ENCODE measurements around the gene SLC25A2.
"Not testable (repeated sequence)": the region's sequence is repeated elsewhere in the genome, so short reads cannot be mapped to it uniquely, and the experiment has no call there.

SLC25A2 gene

DNA sequence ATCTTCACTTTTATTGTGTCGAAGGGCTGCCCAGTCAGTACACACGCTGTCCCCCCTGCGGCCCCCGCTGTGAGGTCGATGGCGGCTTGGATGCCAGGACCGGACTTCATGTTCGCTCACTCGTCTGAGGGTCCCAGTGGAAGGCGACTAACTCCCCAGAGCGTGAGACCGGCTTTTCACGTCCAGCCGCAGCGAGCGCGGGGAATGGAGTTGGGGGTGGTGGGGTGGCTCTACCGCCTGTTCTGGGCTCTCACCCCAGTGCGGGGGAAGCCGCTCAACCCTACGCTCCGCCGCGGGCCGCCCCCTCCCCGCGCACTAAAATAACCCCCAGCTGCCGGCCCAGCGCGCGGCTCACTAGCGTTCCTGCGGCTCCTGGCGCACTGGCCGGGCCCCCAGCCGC lies at the start of gene SLC25A2:
TSS of gene SLC25A2 (minus strand) at position 294 of the 400 bp plus-strand sequence. CDS start at position 110, 184 bp downstream.
- DNase-seq (ENCODE audit: low spot score): no peak

DNA sequence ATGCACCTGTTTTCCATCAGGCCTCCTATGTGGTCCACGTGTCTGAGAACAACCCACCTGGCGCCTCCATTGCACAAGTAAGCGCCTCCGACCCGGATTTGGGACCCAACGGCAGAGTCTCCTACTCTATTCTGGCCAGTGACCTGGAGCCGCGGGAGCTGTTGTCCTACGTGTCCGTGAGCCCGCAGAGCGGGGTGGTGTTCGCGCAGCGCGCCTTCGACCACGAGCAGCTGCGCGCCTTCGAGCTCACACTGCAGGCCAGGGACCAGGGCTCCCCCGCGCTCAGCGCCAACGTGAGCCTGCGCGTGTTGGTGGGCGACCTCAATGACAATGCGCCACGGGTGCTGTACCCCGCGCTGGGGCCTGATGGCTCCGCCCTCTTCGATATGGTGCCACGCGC lies 47.7 kb upstream of the SLC25A2 start:
- DNase-seq (ENCODE audit: low spot score): no peak

DNA sequence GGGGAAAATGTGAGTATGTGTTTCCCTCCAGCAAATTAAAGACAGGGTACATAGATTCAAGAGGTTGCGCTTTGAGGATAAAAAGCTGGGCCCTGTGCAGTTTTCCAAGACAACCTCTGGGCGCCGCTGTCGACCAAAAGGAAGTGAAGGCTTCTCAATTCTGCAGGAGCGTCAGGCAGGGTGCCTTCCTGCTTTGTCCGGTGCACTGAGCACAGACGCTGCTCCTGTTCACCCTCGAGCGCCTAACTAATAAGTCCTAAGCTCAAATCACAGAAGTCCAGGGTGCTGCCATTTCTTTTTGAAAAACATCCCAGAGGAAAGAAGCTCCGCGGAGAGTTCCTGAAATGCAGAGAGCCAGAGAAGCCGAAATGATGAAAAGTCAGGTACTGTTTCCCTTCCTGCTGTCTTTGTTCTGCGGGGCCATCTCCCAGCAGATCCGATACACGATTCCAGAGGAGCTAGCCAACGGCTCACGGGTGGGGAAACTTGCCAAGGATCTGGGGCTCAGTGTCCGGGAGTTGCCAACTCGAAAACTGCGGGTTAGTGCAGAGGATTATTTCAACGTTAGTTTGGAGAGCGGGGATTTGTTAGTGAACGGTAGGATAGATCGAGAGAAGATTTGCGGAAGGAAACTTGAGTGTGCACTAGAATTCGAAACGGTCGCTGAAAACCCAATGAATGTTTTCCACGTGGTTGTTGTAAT lies 46.2 kb upstream of the SLC25A2 start, which contains the start of gene PCDHGB1:
TSS of gene PCDHGB1 (plus strand) at position 183 of the 703 bp plus-strand sequence. CDS start at position 345, 162 bp downstream.
- DNase-seq (ENCODE audit: low spot score): peak; percentile 87

DNA sequence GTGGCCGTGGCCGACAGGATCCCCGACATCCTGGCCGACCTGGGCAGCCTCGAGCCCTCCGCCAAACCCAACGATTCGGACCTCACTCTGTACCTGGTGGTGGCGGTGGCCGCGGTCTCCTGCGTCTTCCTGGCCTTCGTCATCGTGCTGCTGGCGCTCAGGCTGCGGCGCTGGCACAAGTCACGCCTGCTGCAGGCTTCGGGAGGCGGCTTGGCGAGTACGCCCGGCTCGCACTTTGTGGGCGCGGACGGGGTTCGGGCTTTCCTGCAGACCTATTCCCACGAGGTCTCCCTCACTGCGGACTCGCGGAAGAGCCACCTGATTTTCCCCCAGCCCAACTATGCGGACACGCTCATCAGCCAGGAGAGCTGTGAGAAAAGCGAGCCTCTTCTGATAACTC lies 42.2 kb upstream of the SLC25A2 start:
- not testable (repeated sequence) for DNase-seq (ENCODE audit: low spot score)

DNA sequence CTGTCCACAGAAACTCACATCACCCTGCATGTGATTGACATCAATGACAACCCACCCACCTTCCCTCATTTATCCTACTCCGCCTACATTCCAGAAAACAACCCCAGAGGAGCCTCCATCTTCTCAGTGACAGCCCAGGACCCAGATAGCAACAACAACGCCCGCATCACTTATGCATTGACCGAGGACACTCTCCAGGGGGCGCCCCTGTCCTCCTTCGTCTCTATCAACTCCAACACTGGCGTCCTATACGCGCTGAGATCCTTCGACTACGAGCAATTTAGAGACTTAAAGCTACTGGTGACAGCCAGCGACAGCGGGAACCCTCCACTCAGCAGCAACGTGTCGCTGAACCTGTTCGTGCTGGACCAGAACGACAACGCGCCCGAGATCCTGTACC lies 41.5 kb upstream of the SLC25A2 start:
- no peak for DNase-seq (ENCODE audit: low spot score)

DNA sequence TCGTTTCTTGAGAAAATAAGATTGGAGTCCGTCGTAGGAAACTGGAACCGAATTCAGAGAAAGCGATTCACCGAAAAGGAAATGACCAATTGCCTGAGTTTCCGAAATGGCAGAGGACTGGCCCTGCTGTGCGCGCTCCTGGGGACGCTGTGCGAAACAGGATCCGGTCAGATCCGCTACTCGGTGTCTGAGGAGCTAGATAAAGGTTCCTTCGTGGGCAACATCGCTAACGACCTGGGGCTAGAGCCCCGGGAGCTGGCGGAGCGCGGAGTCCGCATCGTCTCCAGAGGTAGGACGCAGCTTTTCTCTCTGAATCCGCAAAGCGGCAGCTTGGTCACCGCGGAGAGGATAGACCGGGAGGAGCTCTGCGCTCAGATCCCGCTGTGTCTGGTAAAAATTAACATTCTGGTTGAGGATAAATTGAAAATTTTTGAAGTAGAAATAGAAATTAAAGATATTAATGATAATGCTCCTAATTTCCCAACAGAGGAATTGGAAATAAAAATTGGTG lies 40.2 kb upstream of the SLC25A2 start:
- DNase-seq (ENCODE audit: low spot score): no peak

DNA sequence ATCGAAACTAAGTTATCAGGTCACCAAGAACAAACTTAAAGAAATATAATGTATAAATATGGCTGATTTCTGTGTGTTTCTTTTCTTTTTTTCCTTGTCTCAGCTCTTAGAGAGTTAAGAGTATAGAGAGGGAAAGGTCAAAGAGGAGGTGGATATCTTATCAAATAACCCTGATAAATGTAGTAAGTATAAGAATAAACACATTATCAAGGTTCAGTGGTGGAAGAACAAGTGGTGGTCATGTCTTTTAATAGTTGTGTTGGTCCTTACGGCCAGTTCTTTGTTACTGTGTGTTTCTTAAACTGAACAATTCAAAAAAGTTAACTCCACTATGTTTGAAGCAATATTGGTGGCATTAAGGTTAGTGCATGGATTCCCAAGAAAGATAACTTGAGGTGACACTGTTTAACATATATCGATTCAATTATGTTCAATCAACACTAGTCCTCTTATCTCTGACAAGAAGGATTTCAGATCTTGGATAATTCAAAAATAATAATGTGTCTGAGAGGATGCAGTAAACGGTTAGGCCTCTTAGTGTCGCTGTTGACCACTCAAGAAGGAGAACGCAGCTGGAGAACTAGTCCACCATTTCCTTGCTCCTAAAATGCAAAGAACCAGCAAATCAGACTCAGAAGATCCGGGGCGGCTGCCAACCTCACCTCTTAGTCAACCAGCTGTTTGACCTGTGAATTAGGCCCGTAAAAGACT lies 39.5 kb upstream of the SLC25A2 start, which contains the start of gene PCDHGA3:
TSS of gene PCDHGA3 (plus strand) at position 588 of the 711 bp plus-strand sequence. CDS start 205 bp downstream, outside the sequence.
- no peak for DNase-seq (ENCODE audit: low spot score)

DNA sequence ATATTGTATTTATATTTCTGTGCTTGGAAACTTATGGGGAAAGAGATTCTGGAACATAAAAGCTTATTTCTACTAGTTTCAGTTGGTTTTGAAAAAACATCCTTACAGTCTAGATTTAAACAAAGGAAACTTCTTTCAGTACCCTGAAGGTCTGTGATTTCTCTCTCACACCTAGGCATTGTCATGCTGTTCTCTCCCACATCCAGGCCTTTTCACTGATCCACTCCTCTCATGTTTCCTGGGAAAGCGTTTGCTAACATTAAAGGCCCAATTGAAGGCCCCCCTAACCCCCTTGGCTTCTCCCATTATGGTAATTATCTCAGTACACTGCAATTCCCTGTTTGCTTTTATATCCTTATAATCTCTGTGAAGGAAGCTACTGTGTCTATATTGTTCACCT lies 38.9 kb upstream of the SLC25A2 start:
- DNase-seq (ENCODE audit: low spot score): no peak

DNA sequence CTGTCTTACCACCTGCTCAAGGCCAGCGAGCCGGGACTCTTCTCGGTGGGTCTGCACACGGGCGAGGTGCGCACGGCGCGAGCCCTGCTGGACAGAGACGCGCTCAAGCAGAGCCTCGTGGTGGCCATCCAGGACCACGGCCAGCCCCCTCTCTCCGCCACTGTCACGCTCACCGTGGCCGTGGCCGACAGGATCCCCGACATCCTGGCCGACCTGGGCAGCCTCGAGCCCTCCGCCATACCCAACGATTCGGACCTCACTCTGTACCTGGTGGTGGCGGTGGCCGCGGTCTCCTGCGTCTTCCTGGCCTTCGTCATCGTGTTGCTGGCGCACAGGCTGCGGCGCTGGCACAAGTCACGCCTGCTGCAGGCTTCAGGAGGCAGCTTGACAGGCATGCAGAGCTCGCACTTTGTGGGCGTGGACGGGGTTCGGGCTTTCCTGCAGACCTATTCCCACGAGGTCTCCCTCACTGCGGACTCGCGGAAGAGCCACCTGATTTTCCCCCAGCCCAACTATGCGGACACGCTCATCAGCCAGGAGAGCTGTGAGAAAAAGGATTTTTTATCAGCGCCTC lies 37.0 kb upstream of the SLC25A2 start:
- DNase-seq (ENCODE audit: low spot score): not testable (repeated sequence)

DNA sequence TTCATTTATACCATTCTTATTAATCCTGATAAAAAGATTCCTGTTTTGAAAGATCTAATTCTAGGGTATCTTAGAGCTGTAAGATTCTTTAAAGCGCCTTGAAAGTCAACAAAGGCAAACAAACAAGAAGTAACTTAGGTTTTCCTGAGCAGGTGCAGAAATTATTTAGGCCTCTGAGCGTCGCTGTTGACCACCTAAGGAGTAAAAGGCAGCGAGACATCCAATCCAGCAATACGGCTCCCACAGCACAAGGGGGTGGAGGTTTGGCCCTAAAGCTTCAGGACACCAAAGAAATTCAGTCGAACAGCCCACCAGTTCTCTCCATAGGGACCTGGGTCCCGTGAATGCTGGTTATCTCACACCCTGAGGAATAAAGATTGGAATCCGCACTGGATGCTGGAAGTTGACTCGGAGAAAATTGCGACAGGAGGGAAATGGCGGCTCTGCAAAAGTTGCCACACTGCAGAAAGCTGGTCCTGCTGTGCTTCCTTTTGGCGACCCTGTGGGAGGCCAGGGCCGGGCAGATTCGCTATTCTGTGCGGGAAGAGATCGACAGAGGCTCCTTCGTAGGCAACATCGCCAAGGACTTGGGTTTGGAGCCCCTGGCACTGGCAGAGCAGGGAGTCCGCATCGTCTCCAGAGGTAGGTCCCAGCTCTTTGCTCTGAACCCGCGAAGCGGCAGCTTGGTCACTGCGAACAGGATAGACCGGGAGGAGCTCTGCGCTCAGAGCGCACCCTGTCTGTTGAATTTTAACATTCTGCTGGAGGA lies 34.9 kb upstream of the SLC25A2 start, which contains the start of gene PCDHGA2:
TSS of gene PCDHGA2 (plus strand) at position 223 of the 769 bp plus-strand sequence.
- peak; percentile 71 for DNase-seq (ENCODE audit: low spot score)

DNA sequence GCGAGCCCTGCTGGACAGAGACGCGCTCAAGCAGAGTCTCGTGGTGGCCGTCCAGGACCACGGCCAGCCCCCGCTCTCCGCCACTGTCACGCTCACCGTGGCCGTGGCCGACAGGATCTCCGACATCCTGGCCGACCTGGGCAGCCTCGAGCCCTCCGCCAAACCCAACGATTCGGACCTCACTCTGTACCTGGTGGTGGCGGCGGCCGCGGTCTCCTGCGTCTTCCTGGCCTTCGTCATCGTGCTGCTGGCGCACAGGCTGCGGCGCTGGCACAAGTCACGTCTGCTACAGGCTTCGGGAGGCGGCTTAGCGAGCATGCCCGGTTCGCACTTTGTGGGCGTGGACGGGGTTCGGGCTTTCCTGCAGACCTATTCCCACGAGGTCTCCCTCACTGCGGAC lies 28.7 kb upstream of the SLC25A2 start:
- not testable (repeated sequence) for DNase-seq (ENCODE audit: low spot score)

DNA sequence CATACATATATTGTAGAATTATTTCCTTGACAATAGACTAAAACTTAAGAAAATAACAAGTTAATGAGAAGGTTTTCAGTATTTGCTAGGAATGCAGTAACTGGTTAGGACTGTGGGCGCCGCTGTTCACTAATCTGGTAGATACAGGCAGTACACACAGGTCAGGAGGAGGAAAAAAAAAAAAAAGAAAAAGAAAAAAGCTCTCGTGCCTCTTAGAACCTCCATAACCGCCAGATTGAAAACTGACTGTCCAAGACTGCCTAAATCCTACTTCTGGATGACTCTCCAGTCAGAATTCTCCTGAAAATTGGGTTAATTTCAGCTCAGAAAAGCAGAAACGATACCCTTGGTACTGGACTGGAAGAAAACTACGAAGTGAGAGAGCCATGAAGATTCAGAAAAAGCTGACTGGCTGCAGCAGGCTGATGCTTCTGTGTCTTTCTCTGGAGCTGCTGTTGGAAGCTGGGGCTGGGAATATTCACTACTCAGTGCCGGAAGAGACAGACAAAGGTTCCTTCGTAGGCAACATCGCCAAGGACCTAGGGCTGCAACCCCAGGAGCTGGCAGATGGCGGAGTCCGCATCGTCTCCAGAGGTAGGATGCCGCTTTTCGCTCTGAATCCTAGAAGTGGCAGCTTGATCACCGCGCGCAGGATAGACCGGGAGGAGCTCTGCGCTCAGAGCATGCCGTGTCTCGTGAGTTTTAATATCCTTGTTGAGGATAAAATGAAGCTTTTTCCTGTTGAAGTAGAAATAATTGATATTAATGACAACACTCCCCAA lies 26.6 kb upstream of the SLC25A2 start, which contains the start of gene PCDHGA1:
TSS of gene PCDHGA1 (plus strand) at position 216 of the 782 bp plus-strand sequence.
- DNase-seq (ENCODE audit: low spot score): peak; percentile 42

DNA sequence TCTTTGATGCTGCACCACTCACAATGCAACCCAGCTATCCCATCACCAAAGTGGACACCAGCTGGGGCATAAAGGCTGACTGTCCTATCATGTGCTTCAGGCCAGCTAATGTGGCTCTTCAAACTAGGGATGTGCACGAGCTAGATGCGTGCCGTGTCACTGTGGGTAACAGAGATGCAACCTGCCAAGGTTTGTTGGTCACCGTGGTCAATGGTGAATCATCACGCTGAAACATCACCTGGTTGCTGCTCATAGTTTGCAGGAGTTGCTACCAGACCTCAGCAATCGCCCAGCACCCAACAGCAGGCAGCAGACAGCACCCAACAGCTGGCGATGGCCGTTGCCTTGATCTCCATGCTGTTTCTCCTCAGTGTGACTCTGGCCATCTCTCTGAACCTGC lies 24.4 kb upstream of the SLC25A2 start:
- DNase-seq (ENCODE audit: low spot score): no peak

DNA sequence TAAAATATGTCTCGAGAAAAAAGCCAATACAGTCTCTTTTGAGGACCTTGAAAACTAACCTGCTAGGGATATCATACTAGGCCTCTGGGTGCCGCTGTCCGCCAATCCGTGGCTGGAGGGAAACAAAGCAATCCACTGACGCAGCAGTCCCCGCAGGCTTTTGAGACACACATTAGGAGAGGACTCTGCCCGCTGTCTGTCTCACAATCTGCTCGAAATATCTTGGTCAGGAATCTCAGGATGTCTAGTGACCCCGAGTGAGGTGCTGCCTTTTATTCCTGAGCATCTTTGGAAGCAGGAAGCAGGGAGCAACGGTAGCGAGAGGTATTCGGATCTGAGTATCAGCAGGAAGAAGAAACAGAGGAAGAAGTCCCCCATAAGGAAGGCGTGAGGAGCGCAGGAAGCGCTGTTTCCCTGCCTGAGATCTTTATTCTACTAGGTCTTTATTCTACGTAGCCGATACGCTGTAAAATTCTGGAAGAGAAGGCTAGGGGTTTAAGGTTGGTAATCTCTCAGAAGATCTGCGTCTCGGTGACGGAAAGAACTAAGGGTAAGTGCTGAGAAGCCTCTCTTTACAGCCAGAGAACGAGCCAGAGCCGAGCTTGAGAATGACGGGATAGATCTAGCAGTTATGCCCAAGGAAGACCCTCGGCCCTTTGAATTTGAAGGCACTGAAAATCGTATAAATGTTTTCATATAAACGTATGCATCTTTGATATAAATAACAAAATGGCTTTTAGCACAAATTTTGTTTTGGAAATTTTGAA lies 22.4 kb upstream of the SLC25A2 start:
- peak; percentile 64 for DNase-seq (ENCODE audit: low spot score)

DNA sequence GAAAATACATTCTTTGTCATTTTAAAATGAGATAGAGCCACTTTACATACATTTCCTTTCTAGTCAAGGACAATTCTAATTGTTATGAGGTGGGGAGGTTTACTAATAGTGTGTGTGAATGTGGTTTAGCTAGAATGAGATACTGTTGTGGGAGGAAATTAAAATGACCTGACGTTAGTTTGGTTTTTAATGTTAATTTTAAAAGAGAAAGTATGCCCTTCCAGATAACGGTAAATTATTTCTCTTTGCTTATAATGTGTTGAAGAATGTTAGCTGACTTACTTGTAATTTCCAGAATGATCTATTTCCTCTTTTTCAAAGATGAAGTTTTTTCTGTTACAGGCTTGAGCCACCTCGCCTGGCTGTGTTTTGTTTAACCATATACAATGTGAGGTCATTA lies 18.4 kb upstream of the SLC25A2 start:
- no peak for DNase-seq (ENCODE audit: low spot score)

DNA sequence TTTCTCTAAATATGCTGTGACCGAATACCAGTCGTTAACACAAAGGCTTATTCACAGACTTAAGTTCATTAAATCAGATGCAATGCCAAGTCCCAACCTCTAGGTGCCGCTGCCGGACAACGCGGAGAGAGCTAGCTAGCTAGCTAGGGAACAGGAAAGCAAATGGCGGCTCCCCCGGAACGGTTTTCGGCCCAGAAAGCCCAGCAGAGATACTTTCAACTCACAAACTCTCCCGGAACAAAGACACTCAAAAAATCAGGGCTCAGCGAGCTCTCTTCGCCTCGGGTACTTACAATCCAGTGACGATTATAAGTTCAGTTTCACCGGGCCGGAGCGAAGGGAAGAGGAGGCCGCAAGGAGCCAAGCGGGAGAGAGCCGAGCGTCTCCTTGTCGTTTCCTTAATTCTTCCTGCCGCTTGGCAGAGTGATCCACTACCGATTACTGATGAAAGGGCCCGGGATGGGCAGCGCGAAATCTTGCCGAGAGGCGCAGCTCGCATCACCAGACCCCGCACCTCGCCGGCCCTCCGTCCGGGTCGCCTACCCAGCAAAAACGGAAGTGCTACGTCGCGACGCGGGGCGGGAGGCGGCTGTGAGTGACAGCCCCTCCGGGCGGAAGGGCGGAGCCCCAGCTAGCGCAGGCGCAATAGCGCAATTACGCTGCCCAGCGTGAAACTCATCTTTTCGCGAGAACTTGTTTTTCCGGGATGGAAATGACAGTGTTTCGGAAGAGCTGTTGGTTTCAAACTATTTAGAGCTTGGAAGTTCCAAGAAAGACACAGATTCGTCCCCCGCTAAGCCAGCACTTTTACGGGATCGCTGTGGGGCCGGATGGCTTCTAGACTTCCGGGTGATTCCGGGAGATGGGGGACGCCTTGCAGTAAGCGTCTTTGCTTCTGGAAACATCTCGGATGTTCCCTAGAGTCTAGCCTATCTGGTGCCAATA lies 16.6 kb upstream of the SLC25A2 start, which contains the start of gene TAF7:
TSS of gene TAF7 (minus strand) at position 560 of the 945 bp plus-strand sequence. CDS start 740 bp downstream, outside the sequence.
- DNase-seq (ENCODE audit: low spot score): peak; percentile 83

DNA sequence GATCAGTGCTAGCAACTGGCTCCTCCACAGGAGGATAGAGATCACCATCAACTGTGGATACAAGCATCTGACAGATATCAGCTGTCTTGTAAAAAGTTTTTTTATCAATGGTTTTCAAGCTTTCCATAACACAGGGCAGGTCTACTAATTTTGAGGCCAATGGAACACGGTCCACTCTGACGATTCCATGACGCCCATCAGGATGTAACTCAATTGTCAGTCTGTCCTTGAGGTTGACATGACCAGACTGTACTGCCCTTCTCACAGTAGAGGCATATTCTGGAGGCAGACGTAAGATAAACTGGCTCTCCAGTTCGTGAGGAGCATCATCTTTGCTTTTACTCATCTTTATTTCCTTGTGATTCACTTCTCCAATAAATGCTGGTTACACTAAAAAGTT lies 15.8 kb upstream of the SLC25A2 start:
- DNase-seq (ENCODE audit: low spot score): no peak

DNA sequence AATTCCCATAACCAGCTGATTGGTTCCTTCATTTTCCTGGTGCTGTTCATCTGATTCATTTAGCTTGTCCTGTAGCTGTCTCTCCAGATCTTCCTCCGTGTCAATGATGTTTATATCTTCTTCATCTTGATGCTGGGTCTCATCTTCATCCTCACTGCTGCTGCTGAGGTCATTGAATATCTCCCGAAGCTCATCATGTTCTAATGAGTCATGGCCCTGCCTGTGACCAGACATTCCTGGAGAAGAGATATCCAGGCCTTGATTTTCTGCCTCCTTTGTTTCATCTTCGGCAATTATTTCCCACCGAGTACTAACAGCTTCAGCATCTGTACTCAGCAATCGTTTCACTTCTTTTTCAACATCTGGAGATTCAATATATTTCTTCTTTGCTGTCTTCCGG lies 15.4 kb upstream of the SLC25A2 start:
- no peak for DNase-seq (ENCODE audit: low spot score)

DNA sequence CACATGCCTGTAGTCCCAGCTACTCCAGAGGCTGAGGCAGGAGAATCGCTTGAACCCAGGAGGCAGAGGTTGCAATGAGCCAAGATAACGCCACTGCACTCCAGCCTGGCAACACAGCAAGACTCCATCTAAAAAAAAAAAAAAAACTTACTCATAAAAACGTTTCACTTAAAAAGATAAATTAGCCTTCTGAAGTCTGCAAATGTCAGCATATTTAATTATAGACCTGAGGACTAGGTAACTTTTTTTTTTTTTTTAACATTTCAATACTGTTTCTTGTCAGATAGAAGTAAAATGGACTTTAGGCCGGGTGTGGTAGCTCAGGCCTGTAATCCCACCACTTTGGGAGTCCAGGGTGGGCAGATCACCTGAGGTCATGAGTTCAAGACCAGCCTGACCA lies 13.1 kb upstream of the SLC25A2 start:
- not testable (repeated sequence) for DNase-seq (ENCODE audit: low spot score)

All from HuH-7 (cell line).